AG04449 (cell line): ENCODE results near the gene SECISBP2.

Source experiments
- CTCF ChIA-PET: fragments of 350-600 bp; formaldehyde crosslinking; extraction: SDS; loops from one replicate; lab custom pipeline; 2021; ENCODE audit warnings: antibody characterized with exemption; lab: Yijun Ruan, JAX
- POLR2A ChIA-PET: fragments of 400-600, 350-600 bp; formaldehyde crosslinking; extraction: SDS; loops from one replicate; lab custom pipeline; 2020; ENCODE audit warnings: antibody characterized with exemption, inconsistent platforms; lab: Yijun Ruan, JAX
- DNase-seq: peaks from one replicate; pipeline ENCODE4 v3.0.0-alpha.2; 2010; ENCODE audit warnings: low read depth, low spot score
- H3K4me3 ChIP-seq: 2 replicates; pipeline ENCODE4 v1.5.1; 2011; ENCODE audit warnings: low read depth, mild to moderate bottlenecking, control low read depth, low read length
- TF ChIP-seq, protein P1 (sequence below): IDR thresholded peaks from one replicate; pipeline ENCODE4 v1.5.1; 2011; ENCODE audit warnings: mild to moderate bottlenecking, moderate library complexity, low read length, control low read depth, inconsistent platforms; ENCODE audit not compliant: insufficient read depth; ENCODE audit errors: missing control alignments

SECISBP2 gene

DNA sequence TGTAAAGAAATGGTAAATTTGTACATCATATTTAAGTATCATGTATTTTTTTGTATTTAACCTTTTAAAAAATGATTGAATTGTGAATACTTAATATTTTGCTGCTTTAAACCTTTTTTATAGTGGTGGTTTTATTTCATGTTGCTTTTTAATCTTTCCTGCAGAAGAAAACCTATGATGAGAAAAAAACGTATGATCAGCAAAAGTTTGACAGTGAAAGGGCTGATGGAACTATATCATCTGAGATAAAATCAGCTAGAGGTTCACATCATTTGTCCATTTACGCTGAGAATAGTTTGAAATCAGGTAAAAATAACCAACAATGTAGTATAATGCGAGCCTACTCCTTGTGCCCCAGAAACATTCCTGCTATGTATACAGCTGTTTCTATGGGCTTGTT, 7.4 kb downstream of the SECISBP2 start:
- TF ChIP-seq, protein P1, sequence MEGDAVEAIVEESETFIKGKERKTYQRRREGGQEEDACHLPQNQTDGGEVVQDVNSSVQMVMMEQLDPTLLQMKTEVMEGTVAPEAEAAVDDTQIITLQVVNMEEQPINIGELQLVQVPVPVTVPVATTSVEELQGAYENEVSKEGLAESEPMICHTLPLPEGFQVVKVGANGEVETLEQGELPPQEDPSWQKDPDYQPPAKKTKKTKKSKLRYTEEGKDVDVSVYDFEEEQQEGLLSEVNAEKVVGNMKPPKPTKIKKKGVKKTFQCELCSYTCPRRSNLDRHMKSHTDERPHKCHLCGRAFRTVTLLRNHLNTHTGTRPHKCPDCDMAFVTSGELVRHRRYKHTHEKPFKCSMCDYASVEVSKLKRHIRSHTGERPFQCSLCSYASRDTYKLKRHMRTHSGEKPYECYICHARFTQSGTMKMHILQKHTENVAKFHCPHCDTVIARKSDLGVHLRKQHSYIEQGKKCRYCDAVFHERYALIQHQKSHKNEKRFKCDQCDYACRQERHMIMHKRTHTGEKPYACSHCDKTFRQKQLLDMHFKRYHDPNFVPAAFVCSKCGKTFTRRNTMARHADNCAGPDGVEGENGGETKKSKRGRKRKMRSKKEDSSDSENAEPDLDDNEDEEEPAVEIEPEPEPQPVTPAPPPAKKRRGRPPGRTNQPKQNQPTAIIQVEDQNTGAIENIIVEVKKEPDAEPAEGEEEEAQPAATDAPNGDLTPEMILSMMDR: no peak
- H3K4me3 ChIP-seq: no peak overlapping the region
- ChIA-PET CTCF (interaction anchor here (1.1 to 3.9 kb wide), 3 partner anchors 11 to 223 kb away, joined by 3 to 17 read pairs (median 4); no protein-coding TSS in a partner anchor), POLR2A (no interaction called here)
- DNase-seq: no peak

DNA sequence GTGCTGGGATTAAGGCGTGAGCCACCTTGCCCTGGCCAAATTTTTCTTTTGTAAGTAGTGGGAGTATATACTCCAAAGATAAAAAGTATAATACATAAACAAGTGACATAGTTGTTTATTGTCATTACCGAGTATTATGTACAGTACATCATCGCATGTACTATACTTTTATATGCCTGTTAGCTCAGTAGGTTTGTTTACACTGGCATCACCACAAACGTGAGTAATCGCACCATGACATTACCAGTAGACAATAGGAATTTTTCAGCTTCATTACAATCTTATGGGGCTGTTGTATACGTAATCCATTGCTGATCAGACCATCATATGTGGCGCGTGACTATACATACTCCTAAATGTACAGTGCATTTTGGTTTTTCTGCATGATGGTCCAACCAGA, 9.8 kb downstream of the SECISBP2 start:
- H3K4me3 ChIP-seq: no peak overlapping the region
- ChIA-PET POLR2A (no interaction called here), CTCF (interaction anchor here (1.8 kb wide), 1 partner anchor 10 kb away, joined by 12 read pairs; the partner anchor contains the start of gene SECISBP2)
- no peak for DNase-seq
- TF ChIP-seq, protein P1: no peak

DNA sequence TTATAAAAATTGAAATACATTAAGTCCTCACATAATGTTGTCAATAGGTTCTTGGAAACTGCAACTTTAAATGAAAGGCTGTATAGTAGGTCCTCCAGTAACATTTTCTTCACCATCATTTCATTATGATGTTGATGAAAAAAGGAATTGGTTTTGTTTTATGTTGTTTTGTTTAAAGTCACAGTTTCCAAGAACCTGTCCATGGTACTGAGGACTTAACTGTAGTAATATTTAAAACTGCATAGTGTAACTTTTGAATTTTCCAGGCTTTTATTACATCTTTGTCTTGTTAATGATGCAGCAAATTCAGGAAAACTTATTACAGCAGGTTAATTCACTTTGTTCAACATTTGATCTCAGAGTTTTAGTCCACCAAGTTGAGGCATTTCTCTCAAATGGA, 11.6 kb downstream of the SECISBP2 start:
- no peak overlapping the region for H3K4me3 ChIP-seq
- POLR2A ChIA-PET: no interaction called here
- no peak for DNase-seq
- TF ChIP-seq, protein P1: no peak
- CTCF ChIA-PET: no interaction called here

DNA sequence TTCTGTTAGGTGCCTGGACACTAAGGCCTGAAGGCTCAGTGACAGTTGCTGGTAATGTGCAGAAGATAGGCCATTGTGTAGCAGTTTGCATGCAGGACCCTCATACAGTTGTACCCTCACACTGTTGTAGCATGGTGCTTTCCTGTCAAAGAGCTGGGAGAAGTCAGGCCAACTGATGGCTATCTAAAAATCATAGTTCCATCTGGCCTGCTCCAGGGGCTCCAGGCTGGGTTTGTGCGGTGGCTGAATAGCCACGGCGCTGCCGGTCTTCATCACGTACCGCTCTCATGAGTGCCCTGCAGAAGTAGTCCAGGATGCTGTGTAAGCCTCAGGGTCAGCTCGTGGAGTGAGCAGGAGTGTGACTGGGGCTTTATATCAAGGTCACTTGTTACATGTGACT, 12.2 kb downstream of the SECISBP2 start:
- DNase-seq: no peak
- TF ChIP-seq, protein P1: no peak
- POLR2A ChIA-PET: no interaction called here
- H3K4me3 ChIP-seq: no peak overlapping the region
- CTCF ChIA-PET: interaction anchor here (1.2 kb wide), 1 partner anchor 11 kb away, joined by 3 read pairs; no protein-coding TSS in a partner anchor

DNA sequence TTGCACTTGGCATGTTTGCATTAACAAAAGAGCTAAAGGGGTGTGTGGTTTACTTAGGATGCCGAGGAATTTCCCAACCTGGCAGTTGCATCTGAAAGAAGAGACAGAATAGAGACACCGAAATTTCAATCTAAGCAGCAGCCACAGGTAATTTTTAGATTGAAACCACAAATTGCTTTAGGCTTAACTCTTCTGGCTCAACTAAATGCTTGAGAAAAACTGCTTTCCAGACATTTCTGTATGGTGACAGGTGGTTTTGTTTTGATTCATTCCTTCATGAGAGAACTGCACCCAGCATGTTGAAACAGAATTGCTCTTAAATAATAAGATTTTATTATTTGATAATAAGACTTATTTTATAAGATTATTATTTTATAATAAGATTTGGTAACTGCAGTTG, 21.5 kb downstream of the SECISBP2 start:
- TF ChIP-seq, protein P1: no peak
- DNase-seq: no peak
- POLR2A ChIA-PET: no interaction called here
- CTCF ChIA-PET: no interaction called here
- no peak overlapping the region for H3K4me3 ChIP-seq

DNA sequence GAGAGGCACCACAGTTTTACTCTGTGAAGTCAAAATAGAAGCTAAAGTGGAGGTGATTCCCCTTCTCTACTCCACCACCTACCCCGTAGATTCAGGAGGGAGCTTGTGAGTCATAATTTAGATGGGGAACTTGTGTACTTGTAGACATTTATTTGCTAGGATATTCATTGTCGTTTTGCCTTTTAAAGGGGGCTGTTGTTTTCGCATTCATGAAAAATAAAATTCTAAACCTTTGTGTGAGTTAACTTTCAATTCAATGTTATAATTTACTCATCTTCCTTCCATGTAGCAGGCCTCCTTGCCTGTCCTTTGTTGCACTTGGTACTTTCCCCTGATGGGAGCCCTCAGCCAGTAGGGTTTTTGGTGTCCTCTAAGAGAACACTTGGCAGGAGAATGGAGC, 22.0 kb downstream of the SECISBP2 start:
- CTCF ChIA-PET: interaction anchor here (1.1 kb wide), 1 partner anchor 22 kb away, joined by 3 read pairs; the partner anchor contains the start of gene SECISBP2
- no peak overlapping the region for H3K4me3 ChIP-seq
- no peak for DNase-seq
- TF ChIP-seq, protein P1: no peak
- POLR2A ChIA-PET: no interaction called here
